Activated T-cell treated with anti-CD3 and anti-CD28 coated beads for 4 hours (primary cell): ENCODE results near the gene AP2A2.

Experiments used
- DNase-seq: peaks from one replicate; pipeline ENCODE4 v3.0.0-alpha.2; 2020

AP2A2 gene

GRCh38 chr11:899724-900123 is 25.9 kb upstream of the AP2A2 start:
- no peak for DNase-seq

GRCh38 chr11:900545-900944 is 25.1 kb upstream of the AP2A2 start:
- DNase-seq: no peak

DNA sequence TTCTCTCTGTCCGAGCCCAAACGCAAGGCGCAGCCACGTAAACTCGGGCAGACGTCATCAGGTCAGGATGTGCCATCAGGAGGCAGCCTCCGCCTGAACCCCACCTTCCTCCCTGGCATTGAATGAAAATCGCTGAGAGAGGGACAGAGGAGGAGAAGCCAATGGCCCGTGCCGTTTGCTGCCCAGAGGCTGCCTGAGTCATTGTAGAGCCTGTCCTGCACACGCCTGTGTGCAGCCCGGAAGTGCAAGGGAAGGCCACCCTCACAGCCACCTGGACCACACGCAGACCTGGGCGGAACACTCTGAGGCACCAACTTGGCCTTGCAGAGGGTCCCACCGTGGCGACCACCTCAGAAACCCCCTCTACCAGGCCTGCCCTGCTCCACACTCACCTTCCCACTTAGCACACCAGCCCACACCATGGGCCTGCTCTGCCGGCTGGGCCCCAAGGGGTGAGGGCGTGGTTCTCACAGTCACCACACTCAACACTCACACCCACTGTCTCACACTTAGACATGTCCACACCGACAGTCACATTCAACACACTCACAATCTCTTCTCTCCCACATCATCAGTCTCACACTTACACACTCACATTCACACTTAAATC is 24.1 kb upstream of the AP2A2 start:
- no peak for DNase-seq

- no peak for DNase-seq
Observed at GRCh38 chr11:904380-904779, 21.3 kb upstream of the AP2A2 start.

DNA sequence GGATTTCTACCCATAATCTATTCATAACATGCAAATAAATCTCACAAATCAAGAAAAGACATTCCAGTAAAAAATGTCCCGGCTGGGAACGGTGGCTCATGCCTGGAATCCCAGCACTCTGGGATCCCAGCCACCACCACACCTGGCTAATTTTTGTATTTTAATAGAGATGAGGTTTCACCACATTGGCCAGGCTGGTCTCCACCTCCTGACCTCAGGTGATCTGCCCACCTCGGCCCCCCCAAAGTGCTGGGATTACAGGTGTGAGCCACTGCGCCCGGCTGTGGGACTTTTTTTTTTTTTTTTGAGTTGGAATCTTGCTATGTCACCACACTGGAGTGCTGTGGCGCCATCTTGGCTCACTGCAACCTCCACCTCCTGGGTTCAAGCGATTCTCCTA is 19.7 kb upstream of the AP2A2 start:
- DNase-seq: no peak

DNA sequence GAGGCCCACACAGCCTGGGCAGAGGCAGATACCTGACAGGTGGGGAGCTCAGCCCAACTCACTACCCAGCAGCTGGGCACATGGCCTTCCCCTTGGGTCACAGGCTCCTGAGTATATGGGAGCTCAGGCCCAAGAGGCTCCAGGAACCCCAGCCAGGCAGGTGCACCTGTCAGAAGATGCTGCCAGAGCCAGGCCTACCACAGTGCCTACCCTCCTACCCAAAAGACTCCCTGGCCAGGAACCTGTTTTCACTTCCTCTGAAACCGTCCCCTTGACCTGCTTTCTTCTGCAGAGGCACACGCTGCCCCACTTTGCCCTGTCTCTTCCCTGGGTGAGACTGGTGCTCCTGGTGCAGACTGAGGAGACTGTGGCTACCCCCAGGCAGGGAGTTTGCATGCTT is 18.0 kb upstream of the AP2A2 start:
- no peak for DNase-seq

DNA sequence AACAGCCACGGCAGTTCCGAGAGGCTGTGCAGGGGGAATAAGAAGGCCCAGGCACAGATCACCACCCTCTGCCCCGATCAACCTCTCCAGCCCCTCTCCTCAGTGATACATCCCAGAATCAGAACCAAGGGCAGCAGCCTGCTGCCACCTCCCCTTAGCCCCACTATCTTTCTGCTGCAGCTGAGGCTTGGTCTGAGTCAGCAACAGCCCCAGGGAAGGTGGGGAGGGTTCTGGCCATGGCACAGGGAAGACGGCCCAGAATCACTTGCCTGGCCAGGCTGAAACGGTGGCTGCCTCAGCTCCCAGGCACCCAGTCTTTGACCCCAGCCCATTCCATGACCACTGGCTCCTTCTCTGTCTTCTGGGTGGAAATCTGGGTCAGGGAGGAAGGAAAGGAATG is 17.4 kb upstream of the AP2A2 start:
- DNase-seq: no peak

DNA sequence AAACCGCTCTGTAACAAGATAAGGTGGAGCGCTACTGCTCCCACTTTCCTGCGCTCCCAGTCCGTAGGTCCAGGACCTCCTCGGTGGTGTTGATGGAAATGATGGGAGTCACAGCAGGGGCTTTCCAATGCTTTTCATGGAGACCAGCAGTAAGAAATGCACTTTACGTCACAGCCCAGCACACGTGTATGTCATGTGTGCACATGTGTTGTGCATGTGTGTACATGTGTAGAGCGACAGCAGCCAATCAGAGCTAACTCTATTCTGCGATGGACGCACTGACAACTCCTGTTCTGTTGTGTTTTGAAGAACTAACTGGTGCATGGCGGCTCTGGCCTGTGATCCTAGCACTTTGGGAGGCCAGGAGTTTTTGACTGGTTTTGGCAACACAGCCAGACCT is 16.3 kb upstream of the AP2A2 start:
- DNase-seq: no peak

DNA sequence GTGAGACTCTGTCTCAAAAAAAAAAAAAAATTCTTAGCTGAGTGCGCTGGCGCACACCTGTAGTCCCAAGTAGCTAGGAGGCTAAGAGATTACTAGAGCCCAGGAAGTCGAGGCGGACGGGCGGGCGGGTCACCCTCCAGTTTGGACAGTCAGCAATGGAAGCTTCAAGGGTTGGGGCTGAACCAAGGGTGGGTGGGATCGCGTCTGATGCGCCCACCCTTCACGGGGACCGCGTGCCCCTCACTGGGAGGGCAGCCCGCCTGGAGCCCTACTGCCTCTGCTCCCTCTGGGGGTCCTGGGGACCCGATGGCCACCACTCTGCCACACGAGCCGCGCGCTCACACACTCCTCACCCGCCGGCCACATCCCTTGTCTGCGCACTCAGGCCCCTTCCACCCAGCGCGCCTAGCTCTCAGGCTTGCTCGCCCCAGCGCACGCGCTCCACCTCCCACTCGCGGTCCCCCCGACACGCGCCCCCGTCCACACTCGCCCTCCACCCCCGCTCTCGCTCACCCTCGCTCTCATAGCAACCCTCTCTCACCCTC is 15.6 kb upstream of the AP2A2 start:
- DNase-seq: peak; percentile 64

GRCh38 chr11:910589-911030 is 15.1 kb upstream of the AP2A2 start, which contains the start of gene CHID1:
Gene CHID1 (minus strand): TSS chr11:910810. CDS start chr11:904816, 5,994 bp downstream.
- peak; percentile 72 for DNase-seq

DNA sequence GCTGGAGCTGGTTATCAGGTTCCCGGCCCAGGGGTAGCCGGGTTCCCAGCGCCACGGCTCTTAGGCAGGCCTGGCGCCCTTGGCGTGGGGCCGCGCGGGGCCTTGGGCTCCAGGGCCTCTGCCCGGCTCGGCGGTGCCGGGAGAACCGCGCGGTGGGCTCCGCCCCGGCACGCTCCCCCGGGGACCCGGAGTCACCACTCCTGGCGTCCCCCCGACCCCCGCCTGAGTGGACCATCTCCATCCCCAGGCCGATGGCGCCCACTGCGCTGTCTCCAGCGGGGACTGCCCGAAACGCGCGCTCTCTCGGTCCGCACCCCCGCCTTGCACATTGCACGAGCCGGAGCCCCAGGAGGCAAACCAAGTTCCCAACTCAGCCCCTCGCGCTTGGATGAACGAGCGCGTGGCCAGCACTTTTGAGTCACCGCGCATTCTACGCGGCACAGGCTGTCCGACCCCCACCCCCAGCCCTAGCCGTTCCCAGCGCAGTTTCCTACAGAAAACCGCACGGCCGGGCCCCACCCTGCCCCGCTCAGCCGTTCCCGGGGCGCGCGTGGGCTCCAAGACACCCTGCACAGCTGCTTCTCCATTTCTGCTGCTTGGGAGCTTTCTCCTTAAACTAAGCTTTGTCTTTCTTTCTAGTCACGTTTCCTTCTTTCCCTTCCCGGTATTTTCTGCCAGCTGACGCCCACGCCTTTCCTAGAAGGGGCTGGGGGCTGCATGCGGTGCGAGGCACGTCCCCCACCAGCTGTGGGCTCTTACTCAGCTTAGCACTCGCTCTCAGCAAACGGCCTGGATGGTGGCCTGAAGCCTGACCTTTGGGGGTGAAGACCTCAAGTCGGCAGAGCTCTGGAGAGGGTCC is 14.4 kb upstream of the AP2A2 start:
- peak; percentile 17 for DNase-seq

DNA sequence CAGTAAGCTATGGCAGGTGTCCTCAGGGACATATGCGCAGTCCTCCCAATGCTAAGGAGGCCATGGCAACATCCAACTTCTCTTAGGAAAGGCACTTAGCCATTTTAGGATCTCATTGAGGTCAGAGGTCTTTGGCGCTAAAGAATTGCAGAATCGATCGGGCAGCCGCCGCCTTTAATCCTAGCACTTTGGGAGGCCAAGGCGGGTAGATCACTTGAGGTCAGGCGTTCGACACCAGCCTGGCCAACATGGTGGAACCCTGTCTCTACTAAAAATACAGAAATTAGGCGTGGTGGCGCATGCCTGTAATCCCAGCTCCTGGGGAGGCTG is 13.8 kb upstream of the AP2A2 start:
- no peak for DNase-seq

- no peak for DNase-seq
Observed at GRCh38 chr11:912266-912665, 13.4 kb upstream of the AP2A2 start.

DNA sequence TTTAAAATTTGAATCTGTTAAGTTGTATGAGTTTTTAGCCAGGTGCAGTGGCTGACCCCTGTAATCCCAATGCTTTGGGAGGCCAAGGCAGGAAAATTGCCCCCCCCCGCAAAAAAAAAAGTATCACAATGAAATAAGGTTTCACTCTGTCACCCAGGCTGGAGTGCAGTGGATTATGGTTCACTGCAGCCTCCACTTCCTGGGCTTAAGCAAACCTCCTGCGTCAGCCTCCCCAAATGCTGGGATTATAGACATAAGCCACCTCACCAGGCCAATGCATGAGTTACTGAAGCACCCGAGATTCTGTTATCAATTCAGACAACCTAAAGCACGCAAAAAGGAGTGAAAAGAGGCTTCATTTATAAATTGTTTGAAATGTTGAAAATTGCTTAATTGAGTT is 12.6 kb upstream of the AP2A2 start:
- DNase-seq: no peak

DNA sequence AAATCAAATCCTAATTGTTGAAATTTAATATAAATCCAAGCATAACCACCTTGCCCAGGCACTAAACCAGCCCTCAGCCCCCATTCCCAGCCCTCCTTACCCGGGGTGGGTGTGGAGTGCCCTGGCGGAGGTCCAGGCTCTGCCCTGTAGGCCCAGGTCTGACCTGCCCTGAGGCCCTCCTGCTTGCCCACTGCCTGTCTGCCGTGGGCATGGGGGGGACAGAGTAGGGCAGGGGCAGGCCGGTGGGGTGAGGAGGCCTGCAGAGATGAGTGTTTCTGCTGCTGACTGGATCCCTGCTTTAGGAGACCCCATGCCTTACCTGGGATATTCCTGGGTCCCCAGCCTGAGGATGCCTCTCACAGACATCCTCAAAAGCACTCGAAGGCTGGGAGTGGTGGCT is 11.5 kb upstream of the AP2A2 start:
- DNase-seq: no peak

DNA sequence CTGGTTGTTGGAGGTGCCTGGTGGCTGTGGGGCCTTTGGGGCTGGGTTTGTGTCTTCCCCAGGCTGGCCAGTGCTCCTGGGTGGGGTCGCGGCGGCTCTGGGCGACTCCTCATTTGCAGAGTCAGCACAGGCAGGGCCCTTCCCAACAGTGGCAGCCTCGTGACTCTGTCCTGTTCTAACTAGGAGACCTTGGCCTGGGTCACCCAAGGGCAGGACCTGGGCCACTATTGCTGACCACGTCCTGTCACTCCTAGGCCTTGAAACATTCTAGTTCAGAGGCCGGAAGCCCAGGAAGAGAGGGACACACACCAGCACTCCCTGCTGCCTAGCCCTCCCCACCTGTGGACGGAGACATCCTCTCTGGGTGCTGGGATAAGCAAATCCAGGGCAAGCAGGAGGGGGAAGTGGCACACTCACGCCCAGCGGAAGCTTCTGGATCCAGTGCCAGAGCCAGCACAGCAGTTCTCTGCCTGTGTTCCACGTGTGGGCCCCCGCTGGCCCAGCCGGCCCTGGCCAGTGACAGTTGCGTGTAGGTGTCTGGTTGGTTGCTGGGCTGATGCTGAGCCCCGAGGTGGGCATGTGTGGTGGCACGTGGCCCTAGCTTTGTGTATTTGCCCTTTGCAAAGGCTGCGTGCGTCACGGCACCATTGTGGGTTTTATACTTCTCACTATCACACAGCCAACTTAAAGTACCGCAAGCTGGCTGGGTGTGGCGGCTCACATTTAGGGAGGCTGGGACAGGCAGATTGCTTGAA is 10.7 kb upstream of the AP2A2 start:
- no peak for DNase-seq

DNA sequence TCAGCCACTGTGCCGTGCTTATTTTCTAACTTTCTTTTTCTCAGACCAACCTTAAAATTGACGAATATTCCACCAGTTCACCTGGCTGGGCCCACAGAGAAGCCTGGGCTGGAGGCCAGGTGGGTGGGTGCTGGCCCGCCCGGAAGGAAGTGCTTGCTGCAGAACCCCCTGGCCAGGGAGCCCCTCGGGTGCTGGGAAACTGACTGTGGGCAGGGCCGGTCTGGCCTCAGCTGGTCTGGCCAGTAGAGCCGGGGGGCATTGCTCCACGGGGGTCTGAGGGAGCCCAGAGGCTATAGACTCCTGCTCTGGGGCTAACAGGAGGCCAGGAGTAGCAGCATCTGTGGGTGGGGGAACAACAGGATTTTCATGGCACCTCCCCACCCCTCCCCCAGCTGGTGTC is 8.2 kb upstream of the AP2A2 start:
- no peak for DNase-seq

DNA sequence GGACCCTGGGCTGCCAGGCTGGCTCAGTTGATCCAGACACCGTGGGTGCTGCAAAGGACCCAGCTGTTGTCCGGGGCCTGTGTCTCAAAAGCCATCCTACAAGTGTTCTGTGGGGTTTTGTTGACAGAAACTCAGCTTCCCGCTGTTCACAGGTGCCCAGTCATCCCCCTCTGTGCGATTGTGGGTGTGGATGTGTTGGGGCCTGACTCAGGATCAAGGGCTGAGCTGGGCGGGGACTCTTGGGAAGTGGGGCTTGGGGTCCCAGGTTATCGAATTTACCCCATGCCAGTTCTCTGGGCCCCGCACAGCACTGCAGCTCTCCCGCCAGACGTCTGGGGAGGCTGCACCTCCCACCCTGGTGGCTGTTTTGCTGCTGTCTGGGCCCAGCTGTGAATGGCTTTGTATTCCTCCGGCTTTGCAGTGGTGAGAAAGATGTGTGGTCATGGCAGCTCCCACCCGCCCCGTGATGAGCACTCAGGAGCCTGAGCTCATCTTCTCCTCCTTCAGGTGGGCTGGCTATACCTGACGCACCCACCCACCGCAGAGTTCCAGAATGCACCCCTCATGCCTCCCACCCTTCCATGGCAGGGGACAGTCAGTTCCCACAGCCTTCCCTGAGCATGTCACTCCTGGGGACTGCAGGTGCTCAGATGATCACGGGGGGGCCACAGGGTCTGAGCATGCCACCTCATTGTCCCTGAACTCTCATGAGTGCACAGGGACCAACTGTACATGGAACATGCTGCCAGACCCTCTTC is 3.6 kb upstream of the AP2A2 start:
- no peak for DNase-seq

DNA sequence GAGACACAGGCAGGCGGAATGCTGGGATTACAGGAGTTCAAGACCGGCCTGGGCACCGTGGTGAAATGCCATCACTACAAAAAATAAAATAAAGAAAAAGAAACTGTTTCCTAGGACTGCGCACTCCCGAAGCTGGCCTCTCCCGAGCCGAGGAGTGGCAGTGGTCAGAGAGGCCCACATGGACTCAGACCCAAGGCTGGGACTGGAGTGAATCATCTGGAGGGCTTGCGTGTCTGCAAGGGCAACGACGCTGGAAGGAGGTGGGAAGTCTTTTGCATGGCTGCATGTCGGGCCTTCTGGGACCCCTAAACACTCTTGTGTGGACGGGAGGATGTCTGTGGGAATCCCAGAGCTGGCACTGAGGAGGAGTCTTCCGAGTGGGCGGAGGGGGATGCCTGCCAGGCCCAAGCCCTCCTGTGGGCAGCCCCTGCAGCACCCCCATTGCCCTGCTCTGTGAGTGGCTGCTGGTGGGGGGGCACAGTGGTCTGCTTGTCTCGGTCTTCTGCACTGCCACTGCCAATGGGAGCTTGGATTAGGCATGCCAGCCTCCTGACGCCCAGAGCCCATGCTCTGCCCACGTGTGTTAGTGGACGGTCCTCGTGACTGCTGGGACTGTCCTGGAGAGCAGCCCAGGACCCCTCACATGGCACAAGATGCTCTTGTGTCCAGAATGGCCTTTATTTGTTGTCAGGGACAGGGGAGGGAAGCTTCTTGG is 1.8 kb upstream of the AP2A2 start:
- DNase-seq: no peak

DNA sequence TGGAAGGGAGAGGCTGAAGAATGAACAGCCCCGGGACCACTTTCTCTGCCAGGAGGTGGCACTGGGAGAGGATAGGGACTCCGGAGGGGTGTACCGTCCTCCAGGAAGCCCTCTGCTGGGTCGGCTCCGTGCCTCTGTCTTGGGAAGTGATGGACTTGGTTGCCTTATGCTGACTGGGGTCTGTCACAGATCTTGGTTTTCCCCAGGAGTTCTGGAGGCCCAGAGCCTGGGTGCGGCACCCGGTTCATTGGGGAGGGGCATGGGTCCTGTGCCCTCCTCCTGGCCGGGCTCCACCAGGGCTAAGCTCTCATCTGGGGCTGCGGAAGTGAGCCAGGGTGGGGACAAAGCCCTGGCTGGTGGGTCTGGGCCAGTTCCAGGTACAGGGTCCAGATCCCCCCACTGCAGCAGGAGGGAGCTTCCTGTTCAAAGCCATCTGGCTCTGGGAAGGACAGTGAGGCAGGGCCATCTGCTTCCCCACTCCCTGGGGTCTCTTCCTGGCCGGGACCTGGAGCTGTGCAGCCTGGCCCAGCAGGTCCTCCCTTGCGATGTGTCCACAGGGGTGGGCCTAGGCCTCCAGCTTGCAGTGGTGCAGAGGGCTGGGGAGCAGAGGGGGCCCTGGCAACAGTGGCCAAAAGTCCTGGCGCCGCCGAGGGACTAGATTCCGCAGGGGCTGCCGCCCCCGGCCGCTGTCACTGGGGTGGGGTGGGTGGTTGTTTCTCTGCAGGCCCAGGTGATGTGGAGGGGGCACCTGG is 1.1 kb upstream of the AP2A2 start:
- DNase-seq: no peak

- no peak for DNase-seq
Observed at GRCh38 chr11:925158-925495, 543 bp upstream of the AP2A2 start.
